ENCODE data around the gene VTI1B.

DNA sequence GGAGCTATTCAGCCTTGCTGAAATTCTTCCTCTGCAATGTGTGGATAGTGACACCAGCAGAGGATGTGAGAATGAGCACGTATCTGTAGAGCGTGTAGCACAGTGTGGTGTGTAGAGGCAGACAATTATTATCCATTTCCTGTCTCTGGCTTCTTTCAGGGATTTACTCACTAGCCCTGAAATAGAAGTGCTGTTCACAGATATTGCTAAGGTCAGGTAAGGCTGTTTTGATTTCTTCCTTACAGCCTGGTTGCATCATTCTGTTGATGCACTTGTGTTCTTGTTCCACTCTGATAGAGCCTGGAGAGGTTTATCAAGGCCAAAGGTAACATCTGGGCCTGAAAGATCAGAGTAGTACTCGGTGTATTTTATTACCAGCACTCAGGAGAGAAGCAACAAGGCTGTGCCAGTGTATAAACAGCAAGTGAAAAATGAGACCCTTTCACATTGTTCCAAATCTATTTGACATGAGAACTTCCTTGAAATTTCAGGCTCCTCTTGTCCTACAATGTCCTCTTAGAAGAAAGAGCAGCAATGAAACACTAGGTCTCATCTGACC is 38.0 kb downstream of the VTI1B start:
- TF ChIP-seq, protein P1, sequence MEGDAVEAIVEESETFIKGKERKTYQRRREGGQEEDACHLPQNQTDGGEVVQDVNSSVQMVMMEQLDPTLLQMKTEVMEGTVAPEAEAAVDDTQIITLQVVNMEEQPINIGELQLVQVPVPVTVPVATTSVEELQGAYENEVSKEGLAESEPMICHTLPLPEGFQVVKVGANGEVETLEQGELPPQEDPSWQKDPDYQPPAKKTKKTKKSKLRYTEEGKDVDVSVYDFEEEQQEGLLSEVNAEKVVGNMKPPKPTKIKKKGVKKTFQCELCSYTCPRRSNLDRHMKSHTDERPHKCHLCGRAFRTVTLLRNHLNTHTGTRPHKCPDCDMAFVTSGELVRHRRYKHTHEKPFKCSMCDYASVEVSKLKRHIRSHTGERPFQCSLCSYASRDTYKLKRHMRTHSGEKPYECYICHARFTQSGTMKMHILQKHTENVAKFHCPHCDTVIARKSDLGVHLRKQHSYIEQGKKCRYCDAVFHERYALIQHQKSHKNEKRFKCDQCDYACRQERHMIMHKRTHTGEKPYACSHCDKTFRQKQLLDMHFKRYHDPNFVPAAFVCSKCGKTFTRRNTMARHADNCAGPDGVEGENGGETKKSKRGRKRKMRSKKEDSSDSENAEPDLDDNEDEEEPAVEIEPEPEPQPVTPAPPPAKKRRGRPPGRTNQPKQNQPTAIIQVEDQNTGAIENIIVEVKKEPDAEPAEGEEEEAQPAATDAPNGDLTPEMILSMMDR (IDR thresholded peaks at IDR 0.05): no peak
- no peak for TF ChIP-seq POLR2A (IDR thresholded peaks at IDR 0.05)
